Testis (tissue), 5 donors: ENCODE results near the gene TUBG1. TPM values are rescaled to one million over a fixed set of nuclear protein-coding genes. Genes with fewer than 3 reads are reported as not detected.

ENCODE experiments used
- DNase-seq: peaks from one replicate; pipeline ENCODE4 v3.0.0-alpha.2; 2019
- H3K27ac ChIP-seq, 2 donors: fragments of 200-600 bp; sonication (generic); one replicate each; pipeline ENCODE4 v1.5.1; 2019
- H3K27me3 ChIP-seq: fragments of 200-600 bp; sonication (generic); one replicate; pipeline ENCODE4 v1.5.1; 2019
- H3K36me3 ChIP-seq: fragments of 200-600 bp; sonication (generic); one replicate; pipeline ENCODE4 v1.5.1; 2017; ENCODE audit warnings: low read depth; ENCODE audit errors: missing control alignments
- H3K4me1 ChIP-seq: fragments of 200-600 bp; sonication (generic); one replicate; pipeline ENCODE4 v1.5.1; 2019
- H3K4me3 ChIP-seq, 2 donors: fragments of 200-600 bp; sonication (generic); one replicate each; pipeline ENCODE4 v1.5.1; 2017 to 2019
- H3K9me3 ChIP-seq: fragments of 200-600 bp; sonication (generic); one replicate; pipeline ENCODE4 v1.5.1; 2017
- POLR2A ChIP-seq: fragments of 450-650 bp; IDR thresholded peaks from one replicate; pipeline ENCODE4 v1.6.1; 2017; ENCODE audit warnings: antibody characterized with exemption, mild to moderate bottlenecking, moderate library complexity
- WGBS, 2 donors: methylation state at CpG; one replicate each; pipeline ENCODE4 v1.1.5; 2018; 5-methylcytosine and 5-hydroxymethylcytosine counted together
- intact Hi-C: fragments of 100-400 bp; cut with DNase I; formaldehyde crosslinking; loops from one replicate; pipeline ENCODE4 v1.15.1; 2023; ENCODE audit warnings: low total_unique reads
- long read RNA-seq, 2 donors: transcript quantifications; one replicate each; lab custom pipeline, GENCODE V29; 2026
- polyA plus RNA-seq: library from polyadenylated mRNA; stranded (reverse); fragments of 350-450 nt; fragmentation: Illumina TruSeq; extraction: RNeasy Lipid Tissue Mini Kit (QIAGEN cat#74804); gene quantifications from one replicate; pipeline ENCODE4 v1.2.3, GENCODE V29; 2014; ENCODE audit warnings: low read depth, low replicate concordance; ENCODE audit not compliant: insufficient read depth
- total RNA-seq, 2 donors: library from RNA; depleted of rRNA; stranded (reverse); fragments of >200 nt; gene quantifications; one replicate each; pipeline ENCODE4 v1.2.3, GENCODE V29; 2016
- TF ChIP-seq, protein P1 (sequence below), 3 experiments: fragments of 450-650 bp in 2 of 3; fragments of 200-600 bp in 1 of 3; sonication (generic) in 1 of 3; IDR thresholded peaks; one replicate each; pipeline ENCODE4 v1.5.1; 2016 to 2019; ENCODE audit warnings: antibody characterized with exemption in 3 of 3, mild to moderate bottlenecking in 2 of 3, moderate library complexity in 1 of 3

TUBG1 gene
- total RNA-seq (100 to 1,000 TPM; 209 to 265 TPM), polyA plus RNA-seq (411 TPM)
- long read RNA-seq, donor 1, transcript TUBG1-201 (11 exons, 1,611 nt): major isoform, 22 of 48 reads
- long read RNA-seq, donor 1, partial matches to known transcripts: 25 of 48 reads
- long read RNA-seq, donor 1, other reads (novel, unspliced or antisense): 0 of 48 reads
- long read RNA-seq, donor 2, transcript TUBG1-201 (11 exons, 1,611 nt): major isoform, 12 of 42 reads
- long read RNA-seq, donor 2, partial matches to known transcripts: 30 of 42 reads
- long read RNA-seq, donor 2, other reads (novel, unspliced or antisense): 0 of 42 reads

DNA sequence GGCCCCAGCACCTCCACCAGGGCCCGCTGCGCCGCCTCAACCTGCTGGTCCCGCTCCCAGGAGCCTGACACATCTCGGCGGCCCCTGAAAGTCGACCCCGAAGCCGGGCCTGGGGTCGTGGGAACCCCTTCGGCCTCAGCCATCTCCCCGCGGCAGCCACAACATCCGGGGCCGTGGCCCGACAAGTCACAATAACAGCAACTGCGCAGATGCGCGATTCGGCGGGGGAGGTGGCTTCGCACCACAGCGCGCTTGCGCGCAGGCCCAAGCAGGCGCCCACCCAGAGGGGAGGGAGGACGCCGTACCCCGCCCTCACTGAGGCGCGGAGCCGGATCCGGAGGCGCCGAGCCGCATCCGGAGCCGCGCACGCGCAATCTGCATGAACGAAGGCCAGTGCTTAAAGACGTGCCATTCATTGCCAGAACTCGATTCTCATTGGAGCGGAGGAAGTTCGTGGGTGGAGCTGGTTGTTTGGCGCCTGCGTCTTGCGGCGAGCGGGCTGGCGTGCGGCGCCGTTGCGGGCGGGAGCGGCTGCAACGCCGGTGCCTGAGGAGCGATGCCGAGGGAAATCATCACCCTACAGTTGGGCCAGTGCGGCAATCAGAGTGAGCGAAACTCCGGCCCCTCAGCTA is at the start of gene TUBG1, which contains the start of gene RETREG3:
TUBG1 (plus strand) TSS at position 502 of the 632 bp plus-strand sequence; CDS start at position 557, 55 bp downstream.
RETREG3 (minus strand) TSS at position 193 of the 632 bp plus-strand sequence; CDS start at position 143, 50 bp downstream.
- Histone ChIP-seq H3K27me3 (no peaks in the 10 kb centered on the region), H3K4me3 (peak within 1 kb of the TSS; percentile 98 to 99), H3K27ac (peak within 1 kb of the TSS; percentile 95 to 96), H3K4me1 (peaks cover 23% of the 10 kb centered on the region), H3K9me3 (no peaks in the 10 kb centered on the region), H3K36me3 (no peaks in the 10 kb centered on the region)
- WGBS, 2 donors: 0% methylated on average over 37 to 51 of the region's 66 CpGs
- peak; percentile 81 for TF ChIP-seq POLR2A
- TF ChIP-seq, protein P1, sequence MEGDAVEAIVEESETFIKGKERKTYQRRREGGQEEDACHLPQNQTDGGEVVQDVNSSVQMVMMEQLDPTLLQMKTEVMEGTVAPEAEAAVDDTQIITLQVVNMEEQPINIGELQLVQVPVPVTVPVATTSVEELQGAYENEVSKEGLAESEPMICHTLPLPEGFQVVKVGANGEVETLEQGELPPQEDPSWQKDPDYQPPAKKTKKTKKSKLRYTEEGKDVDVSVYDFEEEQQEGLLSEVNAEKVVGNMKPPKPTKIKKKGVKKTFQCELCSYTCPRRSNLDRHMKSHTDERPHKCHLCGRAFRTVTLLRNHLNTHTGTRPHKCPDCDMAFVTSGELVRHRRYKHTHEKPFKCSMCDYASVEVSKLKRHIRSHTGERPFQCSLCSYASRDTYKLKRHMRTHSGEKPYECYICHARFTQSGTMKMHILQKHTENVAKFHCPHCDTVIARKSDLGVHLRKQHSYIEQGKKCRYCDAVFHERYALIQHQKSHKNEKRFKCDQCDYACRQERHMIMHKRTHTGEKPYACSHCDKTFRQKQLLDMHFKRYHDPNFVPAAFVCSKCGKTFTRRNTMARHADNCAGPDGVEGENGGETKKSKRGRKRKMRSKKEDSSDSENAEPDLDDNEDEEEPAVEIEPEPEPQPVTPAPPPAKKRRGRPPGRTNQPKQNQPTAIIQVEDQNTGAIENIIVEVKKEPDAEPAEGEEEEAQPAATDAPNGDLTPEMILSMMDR (IDR thresholded peaks at IDR 0.05): peak in 2 of 3 experiments; percentile 9 to 28
- DNase-seq: peak; percentile 99
- intact Hi-C loops: no loop called here

DNA sequence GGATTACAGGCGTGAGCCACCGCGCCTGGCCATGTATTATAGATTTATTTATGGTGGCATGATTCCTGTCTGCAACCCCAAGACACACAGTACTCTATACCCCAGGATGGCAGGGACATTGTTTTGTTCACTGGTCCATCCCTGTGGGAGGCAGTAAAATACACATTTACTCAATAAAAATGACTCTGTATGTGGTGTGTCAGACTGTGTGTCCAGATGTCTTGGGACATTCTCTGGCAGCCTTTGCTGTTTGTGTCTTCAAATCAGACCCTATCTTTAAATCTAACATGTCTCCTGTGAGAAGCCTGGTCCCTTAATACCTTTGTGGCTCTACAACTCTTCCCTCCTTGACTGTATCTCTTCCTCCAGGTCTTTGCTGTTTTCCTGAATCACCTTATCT is 49.2 kb upstream of the TUBG1 start:
- Histone ChIP-seq H3K36me3 (no peaks in the 10 kb centered on the region), H3K4me1 (peaks cover 20% of the 10 kb centered on the region), H3K9me3 (no peaks in the 10 kb centered on the region), H3K4me3 (no peak overlapping the region), H3K27me3 (no peaks in the 10 kb centered on the region), H3K27ac (no peak overlapping the region)
- WGBS, 2 donors: 91% methylated on average over 3 of the region's 3 CpGs
- TF ChIP-seq, protein P1 (IDR thresholded peaks at IDR 0.05): no peak
- TF ChIP-seq POLR2A: no peak
- DNase-seq: no peak
- intact Hi-C loops: no loop called here

DNA sequence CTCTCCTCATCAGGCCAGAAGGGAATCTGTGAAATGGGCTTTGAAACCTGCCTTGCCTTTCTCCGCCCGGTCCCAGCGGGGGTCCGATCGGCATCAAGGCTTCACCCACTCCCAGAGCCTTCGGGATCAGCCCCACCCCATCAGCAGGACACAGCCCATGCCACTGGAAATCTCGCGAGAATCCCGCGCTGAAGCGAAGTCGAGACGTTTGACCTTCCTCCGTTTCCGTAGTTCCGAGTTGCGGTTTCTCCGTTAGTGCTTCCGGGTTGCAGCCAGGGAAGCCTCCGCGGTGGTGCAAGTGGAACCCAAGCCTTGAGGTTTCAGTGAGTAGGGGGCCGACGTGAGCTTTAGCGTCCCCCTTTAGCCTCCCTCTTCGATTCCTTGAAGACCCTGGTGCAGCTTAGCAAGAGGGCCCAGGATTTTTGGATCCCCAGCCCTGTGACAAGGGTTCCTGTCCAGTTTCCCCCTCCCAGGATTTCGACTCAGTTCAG is 47.5 kb upstream of the TUBG1 start, which contains the start of gene COASY:
COASY (plus strand) TSS at position 252 of the 491 bp plus-strand sequence. CDS start 475 bp downstream, outside the sequence.
- no peak for TF ChIP-seq POLR2A
- TF ChIP-seq, protein P1 (IDR thresholded peaks at IDR 0.05): peak in 1 of 3 experiments; percentile 12
- no peaks in the 10 kb centered on the region for H3K36me3 ChIP-seq
- H3K9me3 ChIP-seq: no peaks in the 10 kb centered on the region
- DNase-seq: peak; percentile 97
- intact Hi-C loops: no loop called here
- H3K27ac ChIP-seq: peak within 1 kb of the TSS; percentile 76 to 79
- WGBS, 2 donors: 0 to 1% methylated on average over 17 to 26 of the region's 26 CpGs
- H3K4me3 ChIP-seq: peak within 1 kb of the TSS; percentile 89 to 95
- no peaks in the 10 kb centered on the region for H3K27me3 ChIP-seq
- peaks cover 21% of the 10 kb centered on the region for H3K4me1 ChIP-seq

DNA sequence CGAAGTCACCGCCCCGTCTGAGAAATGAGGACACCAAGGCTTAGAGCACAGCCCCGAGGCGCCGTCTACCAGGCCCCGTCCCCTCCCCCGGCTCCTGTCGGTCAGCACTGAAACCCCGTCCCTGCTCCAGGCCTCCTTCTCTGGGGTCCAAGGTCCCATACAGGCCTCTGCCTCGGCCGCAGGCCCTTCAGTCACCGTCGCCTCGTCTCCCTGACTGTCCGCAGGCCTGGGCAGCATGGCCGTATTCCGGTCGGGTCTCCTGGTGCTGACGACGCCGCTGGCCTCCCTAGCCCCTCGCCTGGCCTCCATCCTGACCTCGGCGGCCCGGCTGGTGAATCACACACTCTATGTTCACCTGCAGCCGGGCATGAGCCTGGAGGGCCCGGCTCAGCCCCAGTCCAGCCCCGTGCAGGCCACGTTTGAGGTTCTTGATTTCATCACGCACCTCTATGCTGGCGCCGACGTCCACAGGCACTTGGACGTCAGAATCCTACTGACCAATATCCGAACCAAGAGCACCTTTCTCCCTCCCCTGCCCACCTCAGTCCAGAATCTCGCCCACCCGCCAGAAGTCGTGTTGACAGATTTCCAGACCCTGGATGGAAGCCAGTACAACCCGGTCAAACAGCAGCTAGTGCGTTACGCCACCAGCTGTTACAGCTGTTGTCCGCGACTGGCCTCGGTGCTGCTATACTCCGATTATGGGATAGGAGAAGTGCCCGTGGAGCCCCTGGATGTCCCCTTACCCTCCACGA is 46.9 kb upstream of the TUBG1 start:
- no peak for DNase-seq
- TF ChIP-seq POLR2A: no peak
- TF ChIP-seq, protein P1 (IDR thresholded peaks at IDR 0.05): no peak
- peak overlapping the region; percentile 76 to 79 for H3K27ac ChIP-seq
- peak overlapping the region; percentile 89 to 95 for H3K4me3 ChIP-seq
- H3K9me3 ChIP-seq: no peaks in the 10 kb centered on the region
- intact Hi-C loops: no loop called here
- WGBS, 2 donors: 3 to 4% methylated on average over 9 to 47 of the region's 48 CpGs
- no peaks in the 10 kb centered on the region for H3K27me3 ChIP-seq
- H3K36me3 ChIP-seq: no peaks in the 10 kb centered on the region
- peaks cover 22% of the 10 kb centered on the region for H3K4me1 ChIP-seq
